HepG2 (cell line): ENCODE results near the gene EIF5A. TPM values are rescaled to one million over a fixed set of nuclear protein-coding genes. Genes with fewer than 3 reads are reported as not detected.

ENCODE experiments used
- ATAC-seq: fragments of 200-7000 bp; cut with Tn5 transposase; 3 replicates; pipeline ENCODE4 v1.9.1; 2020; ENCODE audit warnings: mild to moderate bottlenecking, moderate library complexity
- BruUV-seq: library from RNA; stranded (reverse); fragments of 400-500 nt; replicated peaks from 2 replicates; lab custom pipeline; 2021; lab: Mats Ljungman, UMichigan
- CTCF ChIA-PET: fragments of 300-600 bp; formaldehyde crosslinking; extraction: SDS; loops from one replicate; lab custom pipeline; 2021; ENCODE audit warnings: low total read pairs, inconsistent platforms, low intra/inter-chr PET ratio; lab: Yijun Ruan, JAX
- POLR2A ChIA-PET: fragments of 350-600 bp; sonication (Branson Sonifier 250); formaldehyde crosslinking; loops from one replicate; lab custom pipeline; 2020; ENCODE audit warnings: antibody characterized with exemption, inconsistent platforms; lab: Yijun Ruan, JAX
- DNase-seq: peaks from one replicate; pipeline ENCODE4 v3.0.0-alpha.2; 2015; ENCODE audit warnings: low spot score
- FAIRE-seq: peaks from 3 replicates; lab custom pipeline; 2011; peaks lifted over from hg19 to GRCh38; lab: Jason Lieb, UNC
- H2AFZ ChIP-seq: one replicate; pipeline ENCODE4 v1.6.1; 2011; ENCODE audit warnings: low read length, inconsistent platforms
- H3K27ac ChIP-seq: fragments of 300-600 bp; 3 replicates; pipeline ENCODE4 v1.8.0; 2011; ENCODE audit warnings: mixed run types, mild to moderate bottlenecking, mixed read lengths, low read length, inconsistent platforms; ENCODE audit not compliant: insufficient read depth; ENCODE audit errors: extremely low read length
- H3K27me3 ChIP-seq, 2 experiments: fragments of 200-600 bp in 1 of 2; 2 replicates in 1 of 2; 3 replicates in 1 of 2; pipeline versions ENCODE4 v1.6.0 to v1.8.0; 2011; ENCODE audit warnings: low read length in 2 of 2, mild to moderate bottlenecking in 2 of 2, moderate library complexity in 2 of 2, inconsistent platforms in 1 of 2; ENCODE audit not compliant: insufficient read depth in 2 of 2, control insufficient read depth in 1 of 2
- H3K36me3 ChIP-seq, 2 experiments: fragments of 200-600 bp in 1 of 2; replicated peaks in 1 of 2; 2 replicates in 1 of 2; 3 replicates in 1 of 2; pipeline versions ENCODE4 v1.5.1 to v1.8.0; 2011; ENCODE audit warnings: low read length in 2 of 2, inconsistent platforms in 1 of 2; ENCODE audit not compliant: insufficient read depth in 2 of 2, control insufficient read depth in 1 of 2
- H3K4me1 ChIP-seq: 2 replicates; pipeline ENCODE4 v1.5.1; 2012; ENCODE audit warnings: low read length, inconsistent platforms; ENCODE audit not compliant: insufficient read depth
- H3K4me2 ChIP-seq: 2 replicates; pipeline ENCODE4 v1.6.0; 2011; ENCODE audit warnings: low read depth, low read length, inconsistent platforms
- H3K4me3 ChIP-seq, 3 experiments: fragments of 200-600 bp in 1 of 3; sonication (generic), shearing (Covaris generic) in 1 of 3; replicated peaks in 1 of 3; 2 replicates each; pipeline ENCODE4 v1.5.1; 2011 to 2016; ENCODE audit warnings: low read length in 3 of 3, inconsistent platforms in 2 of 3, low read depth in 2 of 3, mild to moderate bottlenecking in 2 of 3, control low read depth in 1 of 3, mixed read lengths in 1 of 3; ENCODE audit not compliant: insufficient read depth in 1 of 3
- H3K79me2 ChIP-seq: one replicate; pipeline ENCODE4 v1.6.1; 2011; ENCODE audit warnings: low read length, inconsistent platforms; ENCODE audit not compliant: insufficient read depth
- H3K9ac ChIP-seq: 2 replicates; pipeline ENCODE4 v1.6.0; 2011; ENCODE audit warnings: mild to moderate bottlenecking, low read depth, low read length, inconsistent platforms; ENCODE audit not compliant: insufficient read depth
- H3K9me3 ChIP-seq: 2 replicates; pipeline ENCODE4 v1.5.1; 2012; ENCODE audit warnings: mild to moderate bottlenecking, low read length
- H4K20me1 ChIP-seq: 2 replicates; pipeline ENCODE4 v1.6.0; 2011; ENCODE audit warnings: inconsistent platforms, mild to moderate bottlenecking, low read length, moderate library complexity; ENCODE audit not compliant: insufficient read depth
- AGO1 ChIP-seq: fragments of 200-400 bp; formaldehyde crosslinking; IDR thresholded peaks from 2 replicates; pipeline ENCODE4 v1.6.1; 2017; ENCODE audit warnings: mild to moderate bottlenecking, low read depth, low read length, moderate library complexity; ENCODE audit not compliant: poor library complexity, severe bottlenecking
- AGO2 ChIP-seq: fragments of 200-400 bp; formaldehyde crosslinking; optimal IDR thresholded peaks from 2 replicates; pipeline ENCODE3; 2017; ENCODE audit warnings: mild to moderate bottlenecking, low read depth, low read length, moderate library complexity
- CREB1 ChIP-seq, 2 experiments: fragments of 450-650 bp in 1 of 2; IDR thresholded peaks; 2 replicates each; pipeline ENCODE4 v1.6.1; 2016 to 2017; ENCODE audit warnings: control low read depth in 1 of 2, mild to moderate bottlenecking in 1 of 2, missing compliant biosample characterization in 1 of 2, missing genetic modification characterization in 1 of 2
- HNRNPK ChIP-seq: fragments of 200-400 bp; formaldehyde crosslinking; IDR thresholded peaks from 2 replicates; pipeline ENCODE4 v1.6.1; 2018; ENCODE audit warnings: low read length, low read depth, moderate library complexity, mild to moderate bottlenecking; ENCODE audit not compliant: poor library complexity, severe bottlenecking
- RBFOX2 ChIP-seq: fragments of 200-400 bp; formaldehyde crosslinking; IDR thresholded peaks from 2 replicates; pipeline ENCODE4 v1.6.1; 2017; ENCODE audit warnings: low read depth, mild to moderate bottlenecking, low read length
- SRF ChIP-seq: IDR thresholded peaks from 2 replicates; pipeline ENCODE4 v1.6.1; 2011; ENCODE audit warnings: mild to moderate bottlenecking, low read depth, low read length, moderate library complexity
- TAF15 ChIP-seq: fragments of 200-400 bp; formaldehyde crosslinking; IDR thresholded peaks from one replicate; pipeline ENCODE4 v1.6.1; 2018; ENCODE audit warnings: mild to moderate bottlenecking, low read depth, low read length; ENCODE audit not compliant: poor library complexity, severe bottlenecking
- ZKSCAN5 ChIP-seq: sonication (generic); formaldehyde crosslinking; IDR thresholded peaks from 2 replicates; pipeline ENCODE4 v1.5.1; 2020; ENCODE audit warnings: mild to moderate bottlenecking, missing genetic modification reagents
- WGBS: methylation state at CpG from one replicate; pipeline ENCODE4 v1.1.6; 2017; ENCODE audit warnings: low lambda C conversion rate; 5-methylcytosine and 5-hydroxymethylcytosine counted together
- in situ Hi-C: cut with HindIII; loops from 2 replicates; pipeline ENCODE4 v1.10.0; 2017; ENCODE audit warnings: low pct_unique_long_range_greater_than_20kb; ENCODE audit not compliant: extremely low pct_ligation_motif_present
- intact Hi-C: fragments of 100-400 bp; cut with micrococcal nuclease; formaldehyde crosslinking; loops from one replicate; pipeline ENCODE4 v1.10.0; 2022; ENCODE audit not compliant: unreplicated experiment
- polyA plus RNA-seq, 8 experiments: library from polyadenylated mRNA; depleted of rRNA in 3 of 8; stranded (reverse) in 7 of 8; unstranded in 1 of 8; fragments of >200 nt; fragmentation: Illumina TruSeq in 4 of 8; extraction: Trizol in 4 of 8; gene quantifications; 2 replicates each; pipeline versions ENCODE4 v1.2.1 to v1.2.3, GENCODE V29; 2011 to 2016; ENCODE audit warnings: low read depth in 4 of 8, missing spikeins in 1 of 8, mixed read lengths in 1 of 8; ENCODE audit not compliant: insufficient read depth in 1 of 8
- total RNA-seq, 5 experiments: library from RNA; depleted of rRNA; stranded (reverse); fragments of >200 nt; fragmentation: Illumina TruSeq; extraction: Trizol; gene quantifications; 2 replicates each; pipeline ENCODE4 v1.2.3, GENCODE V29; 2016; ENCODE audit warnings: low read depth in 1 of 5

EIF5A gene
- total and polyA plus RNA-seq, 2 of the 13 experiments (the other 11 are each of a cell fraction or from before 2014, with no cell fraction given): 319 to 337 TPM

DNA sequence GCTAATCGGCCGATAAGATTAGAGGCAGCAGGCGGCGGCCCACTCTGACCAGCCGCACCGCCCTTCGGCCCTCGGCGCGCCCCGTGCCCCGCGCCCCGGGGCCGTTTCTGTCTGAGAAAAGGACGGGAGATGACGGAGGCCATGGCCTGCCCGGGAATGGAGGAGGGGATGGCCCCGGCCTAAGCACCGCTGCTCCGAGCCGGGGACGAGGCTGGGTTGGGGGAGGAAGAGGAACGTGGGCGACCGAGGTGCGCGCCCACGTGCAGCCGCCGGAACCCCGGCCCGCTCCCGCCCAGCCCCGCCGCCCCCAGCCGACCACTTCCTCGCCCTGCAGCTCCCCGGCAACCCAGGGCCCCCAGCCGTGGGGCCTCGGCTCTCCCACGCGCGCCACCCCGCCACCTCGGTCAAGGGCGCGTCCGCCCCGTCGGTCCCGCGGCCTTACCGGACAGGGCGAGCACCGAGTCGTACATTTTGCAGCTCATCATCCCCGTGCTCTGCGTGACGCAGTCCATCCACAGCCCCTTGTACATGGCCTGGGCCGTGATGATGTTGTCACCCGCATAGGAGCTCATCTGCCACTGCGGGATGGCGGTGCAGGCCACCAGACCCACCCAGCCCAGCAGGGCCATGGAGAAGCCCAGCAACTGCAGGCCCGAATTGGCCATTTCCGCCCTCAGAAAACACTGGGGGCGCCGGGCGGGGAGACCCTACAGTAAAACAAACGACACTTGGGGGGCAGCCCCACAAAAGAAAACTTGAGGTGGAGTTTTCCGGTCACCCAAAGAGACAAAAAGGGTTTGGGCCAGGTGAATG is 45.8 kb upstream of the EIF5A start:
- intact Hi-C loops (no loop called here), in situ Hi-C loops (no loop called here)
- no peak overlapping the region for H3K4me2 ChIP-seq
- no peak overlapping the region for H3K27ac ChIP-seq
- H3K4me1 ChIP-seq: peaks cover 70% of the 10 kb centered on the region
- TF ChIP-seq RBFOX2 (peak; percentile 39; the same call in 1 of the 2 replicates), AGO2 (peak; percentile 7), CREB1 (IDR thresholded peaks at IDR 0.05) (no peak), CREB1 (CRISPR knock-in tag; IDR thresholded peaks at IDR 0.05) (no peak), TAF15 (no peak), SRF (no peak), AGO1 (peak; percentile 54), HNRNPK (peak; percentile 17), ZKSCAN5 (CRISPR knock-in tag) (no peak)
- no peak for FAIRE-seq
- no peak overlapping the region for H2AFZ ChIP-seq
- ChIA-PET CTCF (no interaction called here), POLR2A (no interaction called here)
- DNase-seq: no peak
- H3K79me2 ChIP-seq: no peaks in the 10 kb centered on the region
- H3K36me3 ChIP-seq: 0 out of 5 replicates have a peak, but pooled peaks cover 0 to 3% of the 10 kb centered on the region in 2 experiments
- no TSS peak for BruUV-seq
- H3K4me3 ChIP-seq: no peak overlapping the region
- no peak overlapping the region for H3K9ac ChIP-seq
- no peak for ATAC-seq
- H4K20me1 ChIP-seq: no peaks in the 10 kb centered on the region
- H3K9me3 ChIP-seq: no peaks in the 10 kb centered on the region
- 98% methylated on average over 66 of the region's 71 CpGs for WGBS
- no peaks in the 10 kb centered on the region for H3K27me3 ChIP-seq
